ENCODE measurements around the gene ZBTB20.

DNA sequence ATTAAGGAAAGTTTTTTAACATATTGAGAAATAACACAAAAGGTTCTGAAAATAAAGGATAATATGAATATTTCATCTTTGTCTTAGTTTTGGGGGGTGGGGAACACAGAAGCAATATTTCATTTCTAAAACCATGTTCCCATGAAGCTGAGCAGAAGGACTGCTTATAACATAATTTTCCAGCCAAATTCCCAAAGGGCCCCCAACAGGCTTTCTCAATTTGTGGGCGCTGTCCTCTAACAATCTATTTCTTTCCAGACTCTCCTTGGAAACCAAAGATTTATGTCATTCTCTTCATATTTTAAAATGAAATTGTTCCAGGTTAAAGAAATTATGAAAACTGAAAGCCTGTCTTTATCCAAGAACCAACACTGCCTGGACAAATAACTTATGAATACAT is 273.5 kb downstream of the ZBTB20 start:
- TF ChIP-seq, protein P1, sequence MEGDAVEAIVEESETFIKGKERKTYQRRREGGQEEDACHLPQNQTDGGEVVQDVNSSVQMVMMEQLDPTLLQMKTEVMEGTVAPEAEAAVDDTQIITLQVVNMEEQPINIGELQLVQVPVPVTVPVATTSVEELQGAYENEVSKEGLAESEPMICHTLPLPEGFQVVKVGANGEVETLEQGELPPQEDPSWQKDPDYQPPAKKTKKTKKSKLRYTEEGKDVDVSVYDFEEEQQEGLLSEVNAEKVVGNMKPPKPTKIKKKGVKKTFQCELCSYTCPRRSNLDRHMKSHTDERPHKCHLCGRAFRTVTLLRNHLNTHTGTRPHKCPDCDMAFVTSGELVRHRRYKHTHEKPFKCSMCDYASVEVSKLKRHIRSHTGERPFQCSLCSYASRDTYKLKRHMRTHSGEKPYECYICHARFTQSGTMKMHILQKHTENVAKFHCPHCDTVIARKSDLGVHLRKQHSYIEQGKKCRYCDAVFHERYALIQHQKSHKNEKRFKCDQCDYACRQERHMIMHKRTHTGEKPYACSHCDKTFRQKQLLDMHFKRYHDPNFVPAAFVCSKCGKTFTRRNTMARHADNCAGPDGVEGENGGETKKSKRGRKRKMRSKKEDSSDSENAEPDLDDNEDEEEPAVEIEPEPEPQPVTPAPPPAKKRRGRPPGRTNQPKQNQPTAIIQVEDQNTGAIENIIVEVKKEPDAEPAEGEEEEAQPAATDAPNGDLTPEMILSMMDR (IDR thresholded peaks at IDR 0.05; ENCODE audit: low read depth, low read length), result no peak
- TF ChIP-seq EZH2phosphoT487 (IDR thresholded peaks at IDR 0.05; ENCODE audit: low read depth), result no peak

All from OCI-LY3 (cell line).